Pancreas (tissue), 10 donors: ENCODE measurements around the gene ASTN2. TPM values are rescaled to one million over a fixed set of nuclear protein-coding genes. Genes with fewer than 3 reads are reported as not detected.
A peak's percentile ranks its signal among the peaks of the same experiment; 100 is the strongest.

ENCODE experiments used
- ATAC-seq, 4 donors: fragments of 200-7000 bp; cut with Tn5 transposase; one replicate each; pipeline versions ENCODE4 v1.8.0 to v1.9.1; 2020; ENCODE audit warnings: mild to moderate bottlenecking in 4 of 4, moderate library complexity in 4 of 4
- DNase-seq, 6 donors: peaks; one replicate each; pipeline ENCODE4 v3.0.0-alpha.2; 2020
- FAIRE-seq: peaks from 2 replicates; lab custom pipeline; 2012; peaks lifted over from hg19 to GRCh38; lab: Jason Lieb, UNC
- H3K27ac ChIP-seq, 4 donors: fragments of 200-600 bp; sonication (generic); 1 replicate in 3 of 4; 2 replicates in 1 of 4; pipeline versions ENCODE4 v1.5.0 to v1.8.0; 2020
- H3K27me3 ChIP-seq, 4 donors: fragments of 200-600 bp; one replicate each; pipeline ENCODE4 v1.8.0; 2021
- H3K36me3 ChIP-seq, 3 donors: fragments of 200-600 bp; sonication (generic) in 1 of 3; one replicate each; pipeline versions ENCODE4 v1.5.0 to v1.8.0; 2020 to 2021
- H3K4me1 ChIP-seq, 3 donors: fragments of 200-600 bp; one replicate each; pipeline ENCODE4 v1.8.0; 2021
- H3K4me3 ChIP-seq, 4 donors: fragments of 200-600 bp; sonication (generic) in 2 of 4; one replicate each; pipeline versions ENCODE4 v1.5.0 to v1.8.0; 2020 to 2021
- H3K9me3 ChIP-seq, 4 donors: fragments of 200-600 bp; one replicate each; pipeline ENCODE4 v1.8.0; 2021
- CTCF ChIP-seq, 4 donors: fragments of 200-600 bp; sonication (generic) in 3 of 4; IDR thresholded peaks; one replicate each; pipeline versions ENCODE4 v1.5.0 to v1.8.0; 2021; ENCODE audit warnings: antibody characterized with exemption in 4 of 4
- WGBS, 2 donors: extraction: QIAGEN DNeasy Blood & Tissue Kit; methylation state at CpG; one replicate each; pipeline ENCODE4 v1.1.7; 2013; 5-methylcytosine and 5-hydroxymethylcytosine counted together
- intact Hi-C, 3 donors: fragments of 100-400 bp; cut with DNase I; formaldehyde crosslinking; loops; one replicate each; pipeline versions ENCODE4 v1.11.1 to v1.14.2; 2022
- polyA plus RNA-seq, 2 donors: library from polyadenylated mRNA; stranded (reverse); fragments of 200-250 nt; gene quantifications; one replicate each; pipeline ENCODE4 v1.2.3, GENCODE V29; 2013
- total RNA-seq, 6 donors: library from RNA; stranded (reverse); fragmentation: NEBNext Ultra II Directional in 4 of 6; extraction: Animal tissue kit (Norgen Biotek cat#: 25700) in 4 of 6; gene quantifications; one replicate each; pipeline versions ENCODE4 v1.2.1 to v1.2.4, GENCODE V29; 2021 to 2023
- donor health status: healthy with polysubstance abuse.
- donor health status: DM: no; HTN: no; CAD: no; lungs with moderate emphysema.
- donor health status: DM: no; HTN: no; CAD: no.
- donor health status: control.
- donor health status: control.
- donor health status: Bipolar disorder and iron deficiency.
- donor health status: DM: yes; HTN: yes; CAD: no.
- donor health status: DM: no; HTN: no; CAD: no.
- donor health status: DM: no; HTN: no; CAD: no.
- donor health status: DM: yes; HTN: yes; CAD: no.

The ASTN2 gene
- total and polyA plus RNA-seq, 8 donors, result 1.3 to 11.9 (median 6.7) TPM

DNA sequence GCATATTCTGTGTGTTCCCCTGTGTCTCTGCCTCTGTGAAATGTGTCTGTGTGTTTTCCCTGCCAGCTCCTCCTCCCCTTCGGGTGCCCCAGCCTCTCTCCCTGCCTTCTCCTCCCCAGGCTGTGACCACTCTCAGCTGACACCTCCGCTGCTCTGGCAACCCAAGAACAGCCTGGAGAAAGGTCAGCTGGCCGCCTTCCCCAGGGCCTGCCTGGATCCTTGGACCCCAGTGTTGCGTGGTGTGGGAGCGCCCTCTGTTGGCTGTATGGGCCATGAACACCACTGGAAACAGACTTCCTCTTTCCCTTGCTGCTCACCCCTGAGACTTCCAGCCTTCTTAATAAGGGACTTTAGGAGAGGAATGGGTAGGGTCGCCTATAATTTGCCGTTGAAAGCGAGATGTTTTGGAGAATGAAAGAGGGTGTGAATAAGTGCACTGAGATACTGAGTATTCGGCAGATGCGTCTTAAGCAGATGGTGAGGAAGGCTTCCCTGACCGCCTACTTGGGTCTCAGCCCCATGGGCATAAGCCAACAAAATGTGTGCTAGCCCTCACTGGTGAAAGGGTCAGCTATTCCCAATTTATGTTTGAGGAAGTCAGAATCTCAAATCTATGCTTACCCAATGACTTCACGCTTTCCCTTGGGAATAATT, 842.6 kb downstream of the ASTN2 start:
- Histone ChIP-seq H3K9me3 (no peaks in the 10 kb centered on the region), H3K27ac (no peak overlapping the region), H3K27me3 (no peaks in the 10 kb centered on the region), H3K4me1 (peaks cover 14 to 52% (median 26%) of the 10 kb centered on the region in 3 donors), H3K36me3 (no peaks in the 10 kb centered on the region), H3K4me3 (no peak overlapping the region)
- 25% methylated on average over 12 of the region's 12 CpGs for whole genome bisulfite sequencing, 2 donors
- peak; percentile 66 to 91 (median 80) for TF ChIP-seq CTCF (IDR thresholded peaks at IDR 0.05)
- peak; percentile 87 to 95 (median 94) for DNase-seq
- no peak for FAIRE-seq
- ATAC-seq, result peak; percentile 86 to 92 (median 90)
- intact Hi-C loops, result loop anchor here in 2 of 3 donors (5.0 to 10.0 kb wide), 2 partner anchors 417 to 420 kb away; partner anchors contain the start of gene PAPPA (in 2 of the 2)

DNA sequence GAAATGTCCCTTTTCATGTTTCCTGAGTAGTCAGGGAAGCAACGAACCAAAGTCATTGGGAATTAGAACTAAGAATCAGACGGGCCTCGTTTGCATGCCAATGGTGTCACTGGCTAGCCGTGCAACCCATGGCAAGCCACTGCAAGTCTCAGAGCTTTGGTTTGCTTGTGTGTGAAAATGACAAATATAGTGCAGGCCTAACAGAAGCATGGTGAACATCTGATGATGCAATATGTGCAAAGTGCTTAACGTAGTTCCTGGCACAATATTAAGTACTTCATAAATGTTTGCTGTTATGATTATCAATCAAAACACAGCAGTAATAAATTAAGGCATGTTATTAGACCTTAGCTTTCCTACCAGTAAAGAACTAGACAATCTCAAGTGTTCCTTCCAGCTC, 845.7 kb downstream of the ASTN2 start:
- no peak for ATAC-seq

DNA sequence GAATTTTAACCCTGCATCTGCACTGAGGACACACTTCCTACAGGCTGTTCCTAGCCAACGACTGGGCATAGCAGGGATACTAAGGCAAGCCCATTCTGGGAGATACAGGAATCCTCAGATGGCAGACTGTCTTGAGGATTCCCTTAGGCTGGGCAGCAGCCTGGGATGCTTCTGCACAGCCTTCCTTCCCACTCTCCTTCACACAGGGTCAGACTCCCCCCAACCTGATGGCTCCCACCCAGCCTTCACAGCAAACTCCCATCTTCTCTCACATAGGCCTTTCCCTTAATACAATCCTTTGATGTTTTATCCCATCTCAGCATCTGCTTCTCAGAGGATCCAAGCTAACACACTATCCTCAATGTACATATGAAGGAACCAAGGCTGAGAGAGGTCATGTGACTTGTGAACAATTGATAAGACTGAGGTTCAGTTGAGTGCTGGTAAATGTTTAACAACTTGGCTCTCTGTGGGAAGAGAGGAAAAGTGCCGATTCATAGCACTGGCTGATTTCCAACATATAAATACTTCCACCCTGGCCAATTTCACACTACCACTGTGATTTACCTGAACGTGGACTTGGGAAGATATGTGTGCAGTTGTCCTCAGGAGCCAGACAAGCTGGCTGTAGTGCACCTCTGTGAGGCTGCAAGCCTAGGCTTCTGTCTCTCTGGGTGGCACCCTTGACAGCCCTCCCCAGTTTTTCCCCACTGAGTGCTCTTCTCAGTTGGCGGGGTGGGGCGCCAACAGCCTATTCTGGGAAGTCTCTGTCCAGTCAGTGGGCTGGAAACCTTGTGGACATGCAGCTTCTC, 848.0 kb downstream of the ASTN2 start:
- TF ChIP-seq CTCF (IDR thresholded peaks at IDR 0.05), result no peak
- ATAC-seq (peak; percentile 85 to 95 (median 89)), FAIRE-seq (no peak), DNase-seq (peak in 3 of 6 donors; percentile 46 to 58 (median 57))
- peaks cover 10 to 41% (median 16%) of the 10 kb centered on the region in 3 donors for H3K4me1 ChIP-seq
- no peak overlapping the region for H3K4me3 ChIP-seq
- WGBS, 2 donors, result 46 to 49% methylated on average over 5 of the region's 5 CpGs
- no peaks in the 10 kb centered on the region for H3K36me3 ChIP-seq
- peak overlapping the region in 3 of 4 donors; percentile 15 to 55 (median 48) for H3K27ac ChIP-seq
- H3K27me3 ChIP-seq, result no peaks in the 10 kb centered on the region
- H3K9me3 ChIP-seq, result no peaks in the 10 kb centered on the region
- intact Hi-C loops, result no loop called here

More for the DNA sequence above, 845.7 kb downstream of the ASTN2 start:
- intact Hi-C loops, result no loop called here
- no peaks in the 10 kb centered on the region for H3K27me3 ChIP-seq
- TF ChIP-seq CTCF (IDR thresholded peaks at IDR 0.05), result no peak
- peaks cover 16 to 54% (median 18%) of the 10 kb centered on the region in 3 donors for H3K4me1 ChIP-seq
- FAIRE-seq (no peak), DNase-seq (no peak)
- H3K36me3 ChIP-seq, result no peaks in the 10 kb centered on the region
- 68 to 77% methylated on average over 5 of the region's 5 CpGs for WGBS, 2 donors
- H3K9me3 ChIP-seq, result no peaks in the 10 kb centered on the region
- no peak overlapping the region for H3K4me3 ChIP-seq
- no peak overlapping the region for H3K27ac ChIP-seq

- no peak for FAIRE-seq
- no peaks in the 10 kb centered on the region for H3K27me3 ChIP-seq
- intact Hi-C loops, result no loop called here
These were observed 848.9 kb downstream of the ASTN2 start for GRCh38 chr9:116565986-116566385.

More at GRCh38 chr9:116565986-116566385, 848.9 kb downstream of the ASTN2 start:
- Histone ChIP-seq H3K4me1 (peaks cover 10 to 34% (median 16%) of the 10 kb centered on the region in 3 donors), H3K9me3 (no peaks in the 10 kb centered on the region), H3K4me3 (no peak overlapping the region), H3K36me3 (no peaks in the 10 kb centered on the region), H3K27ac (no peak overlapping the region)
- no peak for DNase-seq
- ATAC-seq, result no peak
- TF ChIP-seq CTCF (IDR thresholded peaks at IDR 0.05), result no peak
